Progenitor cell of endocrine pancreas (in vitro differentiated cells): ENCODE data around the gene DNASE1L3. TPM values are rescaled to one million over a fixed set of nuclear protein-coding genes. Genes with fewer than 3 reads are reported as not detected.

Source experiments
- DNase-seq: peaks from one replicate; pipeline ENCODE4 v3.0.0; 2021; ENCODE audit warnings: low spot score; ENCODE audit not compliant: unreplicated experiment
- H3K27ac Mint-ChIP-seq: 2 replicates; pipeline ENCODE4 v1.8.0; 2021; ENCODE audit warnings: mild to moderate bottlenecking, moderate library complexity, mixed read lengths
- H3K27me3 Mint-ChIP-seq: 2 replicates; pipeline ENCODE4 v1.8.0; 2021; ENCODE audit warnings: mixed read lengths
- H3K36me3 Mint-ChIP-seq: 2 replicates; pipeline ENCODE4 v1.8.0; 2022; ENCODE audit warnings: mixed read lengths; ENCODE audit not compliant: insufficient read depth
- H3K4me1 Mint-ChIP-seq: 2 replicates; pipeline ENCODE4 v1.8.0; 2021; ENCODE audit warnings: low read depth, mixed read lengths
- H3K4me3 Mint-ChIP-seq: 2 replicates; pipeline ENCODE4 v1.8.0; 2021; ENCODE audit warnings: low read depth, mild to moderate bottlenecking, moderate library complexity, mixed read lengths
- H3K9me3 Mint-ChIP-seq: 2 replicates; pipeline ENCODE4 v1.8.0; 2021; ENCODE audit warnings: low read depth, mixed read lengths
- CTCF ChIP-seq: fragments of 200-600 bp; sonication (generic); IDR thresholded peaks from one replicate; pipeline ENCODE4 v1.5.0; 2021; ENCODE audit warnings: antibody characterized with exemption, mild to moderate bottlenecking; ENCODE audit not compliant: unreplicated experiment
- total RNA-seq: library from RNA; stranded (reverse); gene quantifications from 2 replicates; pipeline ENCODE4 v1.2.1, GENCODE V29; 2021

The DNASE1L3 gene
- total RNA-seq, 1 donor from 2014 or later = not detected

- Mint-ChIP-seq H3K36me3 (no peaks in the 10 kb centered on the region), H3K4me3 (no peak overlapping the region), H3K4me1 (no peaks in the 10 kb centered on the region), H3K9me3 (peaks cover 5% of the 10 kb centered on the region), H3K27me3 (no peaks in the 10 kb centered on the region), H3K27ac (no peak overlapping the region)
- TF ChIP-seq CTCF = no peak
- DNase-seq = no peak
Measured at GRCh38 chr3:58197588-58197987, 13.2 kb downstream of the DNASE1L3 start.

GRCh38 chr3:58193682-58194407 is 16.9 kb downstream of the DNASE1L3 start:
- no peak overlapping the region for H3K4me3 Mint-ChIP-seq
- no peak overlapping the region for H3K27ac Mint-ChIP-seq
- H3K9me3 Mint-ChIP-seq = no peaks in the 10 kb centered on the region
- H3K27me3 Mint-ChIP-seq = no peaks in the 10 kb centered on the region
- H3K4me1 Mint-ChIP-seq = peaks cover 4% of the 10 kb centered on the region
- no peak for DNase-seq
- no peak for TF ChIP-seq CTCF
- no peaks in the 10 kb centered on the region for H3K36me3 Mint-ChIP-seq

DNA sequence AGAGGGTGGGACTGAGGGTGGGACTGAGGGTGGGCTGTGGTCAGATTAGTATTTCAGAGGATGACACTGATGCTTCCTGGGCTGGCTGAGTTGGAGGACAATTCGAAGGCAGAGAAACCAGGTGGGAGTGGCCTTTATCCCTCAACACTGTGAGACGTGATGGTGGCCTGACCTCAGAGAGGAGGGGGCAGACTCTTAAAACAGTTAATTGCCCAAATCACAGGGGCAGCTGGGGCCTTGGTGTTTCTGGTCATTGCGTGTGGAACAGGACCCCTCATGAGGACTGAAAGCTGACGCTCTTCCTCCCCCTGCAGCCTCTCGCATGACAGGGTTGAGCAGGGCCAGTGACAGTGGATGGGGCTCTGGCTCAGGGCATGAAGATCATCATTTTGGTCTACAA is 18.7 kb downstream of the DNASE1L3 start:
- no peak for TF ChIP-seq CTCF
- Mint-ChIP-seq H3K27me3 (no peaks in the 10 kb centered on the region), H3K9me3 (no peaks in the 10 kb centered on the region), H3K4me1 (peaks cover 4% of the 10 kb centered on the region), H3K27ac (no peak overlapping the region), H3K36me3 (no peaks in the 10 kb centered on the region), H3K4me3 (no peak overlapping the region)
- DNase-seq = no peak

DNA sequence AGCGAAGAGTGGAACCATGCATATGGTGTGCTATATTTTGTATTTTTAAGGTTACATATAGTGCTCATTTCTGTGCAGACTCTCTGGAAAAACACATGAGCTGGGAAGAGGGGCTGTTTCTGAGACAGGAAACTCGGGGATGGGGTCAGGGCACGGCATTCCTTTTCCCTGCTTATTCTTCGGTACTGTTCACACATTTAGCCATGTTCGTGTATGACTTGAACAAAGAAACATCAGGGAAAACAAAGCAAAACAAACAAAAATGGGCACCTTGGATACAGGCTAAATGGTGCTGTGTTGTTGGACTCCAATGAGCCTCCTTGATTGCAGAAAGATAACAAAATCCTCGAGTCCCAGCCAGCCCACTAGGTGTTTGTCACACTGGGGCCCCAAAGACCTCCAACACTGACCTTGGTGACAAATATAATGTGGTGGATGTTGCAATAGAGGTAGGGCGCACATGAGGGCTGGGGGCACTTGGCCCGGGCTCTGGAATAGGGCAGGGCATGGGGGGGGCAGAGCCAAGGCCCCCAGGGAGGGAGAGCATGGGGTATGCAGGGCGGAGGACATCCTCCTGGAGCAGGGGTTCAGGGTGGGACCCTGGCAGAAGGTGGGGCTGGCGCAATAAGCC is 19.3 kb downstream of the DNASE1L3 start:
- no peak overlapping the region for H3K4me3 Mint-ChIP-seq
- no peak for TF ChIP-seq CTCF
- no peaks in the 10 kb centered on the region for H3K9me3 Mint-ChIP-seq
- H3K4me1 Mint-ChIP-seq = peaks cover 4% of the 10 kb centered on the region
- no peaks in the 10 kb centered on the region for H3K27me3 Mint-ChIP-seq
- no peak overlapping the region for H3K27ac Mint-ChIP-seq
- no peaks in the 10 kb centered on the region for H3K36me3 Mint-ChIP-seq
- no peak for DNase-seq

- H3K27ac Mint-ChIP-seq = no peak overlapping the region
- H3K36me3 Mint-ChIP-seq = no peaks in the 10 kb centered on the region
- no peaks in the 10 kb centered on the region for H3K27me3 Mint-ChIP-seq
- peaks cover 8% of the 10 kb centered on the region for H3K4me1 Mint-ChIP-seq
- no peaks in the 10 kb centered on the region for H3K9me3 Mint-ChIP-seq
- TF ChIP-seq CTCF = no peak
- H3K4me3 Mint-ChIP-seq = no peak overlapping the region
- no peak for DNase-seq
Measured at GRCh38 chr3:58190882-58191281, 19.9 kb downstream of the DNASE1L3 start.
